Ovary (tissue), 9 donors: ENCODE data around the gene SMIM41. TPM values are rescaled to one million over a fixed set of nuclear protein-coding genes. Genes with fewer than 3 reads are reported as not detected.
A peak's percentile ranks its signal among the peaks of the same experiment; 100 is the strongest.

Source experiments
- DNase-seq, 5 donors: peaks; one replicate each; pipeline ENCODE4 v3.0.0-alpha.2; 2019 to 2020
- H3K27ac ChIP-seq, 2 donors: fragments of 200-600 bp; one replicate each; pipeline versions ENCODE4 v1.5.1 to v1.8.0; 2019 to 2022
- H3K27me3 ChIP-seq: fragments of 200-600 bp; one replicate; pipeline ENCODE4 v1.8.0; 2022
- H3K36me3 ChIP-seq: fragments of 200-600 bp; sonication (generic); one replicate; pipeline ENCODE4 v1.5.1; 2019
- H3K4me1 ChIP-seq: one replicate; pipeline ENCODE4 v1.8.1; 2013; ENCODE audit warnings: mild to moderate bottlenecking, moderate library complexity; ENCODE audit not compliant: insufficient read depth
- H3K4me3 ChIP-seq: fragments of 200-600 bp; sonication (generic); one replicate; pipeline ENCODE4 v1.5.1; 2017
- H3K9me3 ChIP-seq, 2 donors: fragments of 200-600 bp in 1 of 2; sonication (generic) in 1 of 2; one replicate each; pipeline versions ENCODE4 v1.5.1 to v1.8.1; 2013 to 2019; ENCODE audit warnings: mild to moderate bottlenecking in 1 of 2, moderate library complexity in 1 of 2
- CTCF ChIP-seq, 3 donors: fragments of 450-650 bp in 2 of 3; fragments of 200-600 bp in 1 of 3; IDR thresholded peaks; one replicate each; pipeline versions ENCODE4 v1.5.1 to v1.8.0; 2016 to 2022; ENCODE audit warnings: antibody characterized with exemption in 3 of 3, mild to moderate bottlenecking in 1 of 3
- EP300 ChIP-seq: sonication (generic); formaldehyde crosslinking; IDR thresholded peaks from one replicate; pipeline ENCODE4 v1.6.1; 2017; ENCODE audit warnings: antibody characterized with exemption
- POLR2A ChIP-seq: fragments of 450-650 bp; IDR thresholded peaks from one replicate; pipeline ENCODE4 v1.6.1; 2017; ENCODE audit warnings: antibody characterized with exemption, mild to moderate bottlenecking, moderate library complexity
- WGBS, 3 donors: extraction: QIAGEN DNeasy Blood & Tissue Kit in 1 of 3; methylation state at CpG; one replicate each; pipeline versions ENCODE4 v1.1.5 to v1.1.7; 2013 to 2017; 5-methylcytosine and 5-hydroxymethylcytosine counted together
- intact Hi-C, 4 donors: fragments of 100-400 bp; cut with DNase I; formaldehyde crosslinking; loops; one replicate each; pipeline versions ENCODE4 v1.11.0 to v1.15.1; 2022 to 2023
- polyA plus RNA-seq, 2 donors: library from polyadenylated mRNA; stranded (reverse); fragments of 200-250 nt in 1 of 2; fragments of 350-450 nt in 1 of 2; fragmentation: Illumina TruSeq in 1 of 2; extraction: RNeasy Lipid Tissue Mini Kit (QIAGEN cat#74804) in 1 of 2; gene quantifications; one replicate each; pipeline ENCODE4 v1.2.3, GENCODE V29; 2013 to 2014
- total RNA-seq, 7 donors: library from RNA; depleted of rRNA in 2 of 7; stranded (reverse); fragments of >200 nt in 2 of 7; fragmentation: NEBNext Ultra II Directional in 3 of 7; extraction: Animal tissue kit (Norgen Biotek cat#: 25700) in 3 of 7; gene quantifications; one replicate each; pipeline versions ENCODE4 v1.1.0 to v1.2.4, GENCODE V29; 2016 to 2023
- donor health status: DM: no; HTN: no; CAD: no; lungs with moderate emphysema.
- donor health status: DM: no; HTN: no; CAD: no.
- donor health status: Bipolar disorder and iron deficiency.
- donor health status: DM: yes; HTN: yes; CAD: no.
- donor health status: DM: no; HTN: no; CAD: no.
- donor health status: DM: yes; HTN: yes; CAD: no.

Gene SMIM41
- total and polyA plus RNA-seq, 9 donors, result 0.32 to 4.5 (median 2.8) TPM

GRCh38 chr12:52078276-52078675, 1.2 kb upstream of the SMIM41 start:
- Histone ChIP-seq H3K36me3 (no peaks in the 10 kb centered on the region), H3K4me1 (peaks cover 19% of the 10 kb centered on the region)

GRCh38 chr12:52080403-52081251, 1.1 kb downstream of the SMIM41 start:
- intact Hi-C loops, result loop anchor here in 1 of 4 donors (5.0 kb wide), 1 partner anchor 73 kb away; the partner anchor contains the start of gene TAMALIN
- TF ChIP-seq POLR2A, result no peak
- Histone ChIP-seq H3K4me3 (no peak overlapping the region), H3K36me3 (no peaks in the 10 kb centered on the region), H3K9me3 (no peaks in the 10 kb centered on the region), H3K27me3 (no peaks in the 10 kb centered on the region), H3K27ac (peak overlapping the region; percentile 87 to 88), H3K4me1 (peaks cover 19% of the 10 kb centered on the region)
- WGBS, 3 donors, result 27 to 40% (median 29%) methylated on average over 10 of the region's 10 CpGs
- peak in 4 of 5 donors; percentile 50 to 66 (median 60) for DNase-seq

More at GRCh38 chr12:52078276-52078675, 1.2 kb upstream of the SMIM41 start:
- WGBS, 3 donors, result 76 to 86% (median 85%) methylated on average over 3 of the region's 3 CpGs
- H3K27ac ChIP-seq, result no peak overlapping the region
- no peaks in the 10 kb centered on the region for H3K9me3 ChIP-seq
- no peaks in the 10 kb centered on the region for H3K27me3 ChIP-seq
- peak in 2 of 5 donors; percentile 10 to 14 for DNase-seq
- intact Hi-C loops, result no loop called here
- TF ChIP-seq CTCF (IDR thresholded peaks at IDR 0.05) (no peak), POLR2A (no peak), EP300 (no peak)
- no peak overlapping the region for H3K4me3 ChIP-seq

- no peaks in the 10 kb centered on the region for H3K36me3 ChIP-seq
- peak overlapping the region; percentile 87 to 88 for H3K27ac ChIP-seq
- 15 to 29% (median 24%) methylated on average over 8 to 9 of the region's 9 CpGs for WGBS, 3 donors
- no peaks in the 10 kb centered on the region for H3K9me3 ChIP-seq
- no peak for TF ChIP-seq POLR2A
- TF ChIP-seq EP300, result no peak
- TF ChIP-seq CTCF (IDR thresholded peaks at IDR 0.05), result no peak
- peak; percentile 58 to 68 (median 64) for DNase-seq
- H3K27me3 ChIP-seq, result no peaks in the 10 kb centered on the region
- no peak overlapping the region for H3K4me3 ChIP-seq
- peaks cover 19% of the 10 kb centered on the region for H3K4me1 ChIP-seq
- intact Hi-C loops, result loop anchor here in 1 of 4 donors (5.0 kb wide), 1 partner anchor 74 kb away; the partner anchor contains the start of gene TAMALIN
These were observed 1.8 kb downstream of the SMIM41 start for GRCh38 chr12:52081263-52081733.

- no peak overlapping the region for H3K4me3 ChIP-seq
- 4 to 11% (median 5%) methylated on average over 13 of the region's 13 CpGs for WGBS, 3 donors
- H3K27me3 ChIP-seq, result no peaks in the 10 kb centered on the region
These were observed 2.6 kb downstream of the SMIM41 start for GRCh38 chr12:52082026-52082668.

More at GRCh38 chr12:52082026-52082668, 2.6 kb downstream of the SMIM41 start:
- TF ChIP-seq CTCF (IDR thresholded peaks at IDR 0.05) (no peak), POLR2A (no peak), EP300 (no peak)
- intact Hi-C loops, result loop anchor here in 3 of 4 donors (2.0 to 5.0 kb wide), 2 partner anchors 57 to 75 kb away; partner anchors contain the start of gene TAMALIN (in 1 of the 3)
- Histone ChIP-seq H3K4me1 (peaks cover 19% of the 10 kb centered on the region), H3K9me3 (no peaks in the 10 kb centered on the region), H3K27ac (peak overlapping the region; percentile 87 to 88), H3K36me3 (no peaks in the 10 kb centered on the region)
- peak; percentile 80 to 83 (median 80) for DNase-seq
